Ecto neural progenitor cell (in vitro differentiated cells): ENCODE results near the gene SRGN.

ENCODE experiments used
- DNase-seq: peaks from one replicate; pipeline ENCODE4 v3.0.0-alpha.2; 2018; ENCODE audit warnings: low spot score

SRGN gene

GRCh38 chr10:69061305-69062161, 26.4 kb upstream of the SRGN start:
- no peak for DNase-seq

GRCh38 chr10:69062901-69063300, 25.0 kb upstream of the SRGN start:
- no peak for DNase-seq

- no peak for DNase-seq
These were observed 23.1 kb upstream of the SRGN start for GRCh38 chr10:69064762-69065328.

GRCh38 chr10:69065406-69066361, 22.2 kb upstream of the SRGN start:
- DNase-seq = no peak

GRCh38 chr10:69067189-69067588, 20.7 kb upstream of the SRGN start:
- DNase-seq = no peak

GRCh38 chr10:69068549-69068948, 19.4 kb upstream of the SRGN start:
- DNase-seq = no peak

GRCh38 chr10:69069090-69070042, 18.5 kb upstream of the SRGN start:
- no peak for DNase-seq

GRCh38 chr10:69070951-69071350, 17.0 kb upstream of the SRGN start:
- DNase-seq = no peak

- DNase-seq = no peak
These were observed 16.3 kb upstream of the SRGN start for GRCh38 chr10:69071610-69072009.

- DNase-seq = no peak
These were observed 14.9 kb upstream of the SRGN start for GRCh38 chr10:69073026-69073425.

GRCh38 chr10:69073736-69074364, 14.1 kb upstream of the SRGN start:
- no peak for DNase-seq

- no peak for DNase-seq
These were observed 13.4 kb upstream of the SRGN start for GRCh38 chr10:69074532-69074931.

GRCh38 chr10:69075431-69075830, 12.5 kb upstream of the SRGN start:
- no peak for DNase-seq

- no peak for DNase-seq
These were observed 9.6 kb upstream of the SRGN start for GRCh38 chr10:69078311-69078710.

GRCh38 chr10:69080226-69080625, 7.7 kb upstream of the SRGN start:
- DNase-seq = no peak

- no peak for DNase-seq
These were observed 1.8 kb upstream of the SRGN start for GRCh38 chr10:69086001-69086509.

- no peak for DNase-seq
These were observed 517 bp downstream of the SRGN start for GRCh38 chr10:69088471-69088769.

- DNase-seq = no peak
These were observed 1.0 kb downstream of the SRGN start for GRCh38 chr10:69088801-69089501.

- DNase-seq = no peak
These were observed 2.0 kb downstream of the SRGN start for GRCh38 chr10:69089638-69090599.
